T-helper 1 cell treated with Interleukin-12 subunit alpha and Interleukin-12 subunit beta and Interleukin-4 antibody, amounts not matched to agents 30 μg/mL and 1 μg/mL, for 36 hours (primary cell): ENCODE measurements around the gene PGGT1B.
"Not testable (repeated sequence)": the region's sequence is repeated elsewhere in the genome, so short reads cannot be mapped to it uniquely, and the experiment has no call there.

Source experiments
- H3K27ac Mint-ChIP-seq: one replicate; pipeline ENCODE4 v1.8.0; 2021; ENCODE audit warnings: mild to moderate bottlenecking, mixed read lengths
- H3K27me3 Mint-ChIP-seq: one replicate; pipeline ENCODE4 v1.8.0; 2021; ENCODE audit warnings: low read depth, mixed read lengths
- H3K36me3 Mint-ChIP-seq: one replicate; pipeline ENCODE4 v1.8.0; 2021; ENCODE audit warnings: low read depth, mixed read lengths
- H3K4me1 Mint-ChIP-seq: one replicate; pipeline ENCODE4 v1.8.0; 2021; ENCODE audit warnings: low read depth, mixed read lengths
- H3K4me3 Mint-ChIP-seq: one replicate; pipeline ENCODE4 v1.8.0; 2021; ENCODE audit warnings: mild to moderate bottlenecking, moderate library complexity, mixed read lengths
- H3K9me3 Mint-ChIP-seq: one replicate; pipeline ENCODE4 v1.8.0; 2021; ENCODE audit warnings: mixed read lengths

PGGT1B gene

GRCh38 chr5:115272297-115272958 is 9.8 kb upstream of the PGGT1B start:
- Mint-ChIP-seq H3K4me3 (no peak overlapping the region), H3K27ac (no peak overlapping the region), H3K27me3 (peaks cover 34% of the 10 kb centered on the region), H3K36me3 (no peaks in the 10 kb centered on the region), H3K9me3 (no peaks in the 10 kb centered on the region), H3K4me1 (no peaks in the 10 kb centered on the region)

DNA sequence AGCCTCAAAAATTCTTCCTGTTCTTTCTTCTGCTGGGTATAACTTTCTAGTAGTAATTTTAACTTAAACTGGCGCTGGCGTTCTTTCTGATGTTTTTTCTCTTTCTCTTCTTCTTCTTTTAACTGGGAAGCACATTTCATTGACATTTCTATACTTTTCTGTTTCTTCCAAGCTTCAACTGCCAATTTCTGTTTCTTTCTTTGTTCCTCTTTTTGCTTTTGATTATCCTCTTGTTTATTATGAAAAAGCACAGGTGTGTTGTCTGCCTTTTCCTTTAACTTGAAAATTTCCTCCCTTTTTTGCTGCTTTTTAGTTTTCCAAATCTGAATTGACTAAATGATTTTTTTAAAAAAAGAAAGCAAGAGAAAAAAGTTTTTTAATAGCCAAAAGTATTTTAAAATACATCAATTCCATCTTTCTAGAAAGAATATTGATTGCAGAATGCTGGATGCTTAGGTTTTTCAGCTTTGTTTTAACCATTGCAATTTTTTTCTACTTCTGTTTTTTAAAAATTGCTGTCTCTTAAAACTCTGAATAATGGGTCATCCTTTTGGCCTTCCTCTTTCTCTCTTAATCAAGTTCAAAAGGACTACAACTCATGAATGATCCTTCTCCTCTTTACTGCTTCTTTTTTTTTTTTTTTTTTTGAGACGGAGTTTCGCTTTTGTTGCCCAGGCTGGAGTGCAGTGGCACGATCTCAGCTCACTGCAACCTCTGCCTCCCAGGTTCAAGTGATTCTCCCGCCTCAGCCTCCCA is 8.8 kb upstream of the PGGT1B start:
- no peak overlapping the region for H3K27ac Mint-ChIP-seq
- H3K4me1 Mint-ChIP-seq, result no peaks in the 10 kb centered on the region
- peaks cover 34% of the 10 kb centered on the region for H3K27me3 Mint-ChIP-seq
- no peak overlapping the region for H3K4me3 Mint-ChIP-seq
- H3K9me3 Mint-ChIP-seq, result no peaks in the 10 kb centered on the region
- no peaks in the 10 kb centered on the region for H3K36me3 Mint-ChIP-seq

- Mint-ChIP-seq H3K36me3 (peaks cover 8% of the 10 kb centered on the region), H3K4me3 (no peak overlapping the region), H3K27me3 (peaks cover 25% of the 10 kb centered on the region), H3K9me3 (peaks cover 12% of the 10 kb centered on the region), H3K27ac (no peak overlapping the region), H3K4me1 (peaks cover 3% of the 10 kb centered on the region)
Measured at GRCh38 chr5:115267617-115268016, 4.9 kb upstream of the PGGT1B start.

- Mint-ChIP-seq H3K27ac (no peak overlapping the region), H3K27me3 (peaks cover 12% of the 10 kb centered on the region), H3K4me3 (no peak overlapping the region), H3K36me3 (peaks cover 12% of the 10 kb centered on the region), H3K4me1 (peaks cover 15% of the 10 kb centered on the region), H3K9me3 (peaks cover 12% of the 10 kb centered on the region)
Measured at GRCh38 chr5:115265220-115265619, 2.5 kb upstream of the PGGT1B start.

GRCh38 chr5:115264786-115265185 is 2.1 kb upstream of the PGGT1B start:
- Mint-ChIP-seq H3K4me3 (no peak overlapping the region), H3K27ac (no peak overlapping the region), H3K9me3 (peaks cover 12% of the 10 kb centered on the region), H3K36me3 (peaks cover 12% of the 10 kb centered on the region), H3K4me1 (peaks cover 16% of the 10 kb centered on the region), H3K27me3 (peaks cover 8% of the 10 kb centered on the region)

GRCh38 chr5:115263078-115263380 is 352 bp upstream of the PGGT1B start:
- H3K36me3 Mint-ChIP-seq, result peaks cover 14% of the 10 kb centered on the region
- peaks cover 26% of the 10 kb centered on the region for H3K4me1 Mint-ChIP-seq
- peaks cover 12% of the 10 kb centered on the region for H3K9me3 Mint-ChIP-seq
- H3K27ac Mint-ChIP-seq, result peak overlapping the region; percentile 87
- no peaks in the 10 kb centered on the region for H3K27me3 Mint-ChIP-seq
- H3K4me3 Mint-ChIP-seq, result peak overlapping the region; percentile 92

- H3K9me3 Mint-ChIP-seq, result peaks cover 12% of the 10 kb centered on the region
- H3K27me3 Mint-ChIP-seq, result no peaks in the 10 kb centered on the region
- peaks cover 27% of the 10 kb centered on the region for H3K4me1 Mint-ChIP-seq
- H3K4me3 Mint-ChIP-seq, result peak overlapping the region; percentile 92
- H3K27ac Mint-ChIP-seq, result peak overlapping the region; percentile 87
- peaks cover 14% of the 10 kb centered on the region for H3K36me3 Mint-ChIP-seq
Measured at GRCh38 chr5:115262011-115262320, 711 bp downstream of the PGGT1B start.

GRCh38 chr5:115260248-115260647 is 2.4 kb downstream of the PGGT1B start:
- Mint-ChIP-seq H3K27me3 (no peaks in the 10 kb centered on the region), H3K4me1 (peaks cover 31% of the 10 kb centered on the region)

DNA sequence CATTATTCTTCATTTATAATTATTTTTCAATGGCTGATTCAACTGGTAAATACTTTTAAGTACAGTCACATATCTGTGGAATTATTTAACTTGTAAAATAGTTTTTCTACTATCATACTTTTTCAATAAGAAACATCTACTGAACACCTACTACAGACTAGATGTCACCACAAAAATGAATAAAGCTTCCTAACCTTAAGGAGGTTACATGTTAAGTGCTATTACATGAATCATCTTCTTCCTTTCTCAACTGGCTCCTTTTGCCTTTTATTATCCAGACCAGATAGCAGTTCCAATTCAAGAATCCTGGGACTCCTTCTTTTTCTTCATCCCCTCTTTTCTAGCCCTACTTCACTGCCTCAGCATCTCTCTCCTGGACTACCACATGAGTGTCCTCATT is 4.7 kb downstream of the PGGT1B start:
- Mint-ChIP-seq H3K9me3 (peaks cover 2% of the 10 kb centered on the region), H3K27me3 (no peaks in the 10 kb centered on the region), H3K27ac (no peak overlapping the region), H3K4me3 (no peak overlapping the region), H3K4me1 (peaks cover 34% of the 10 kb centered on the region), H3K36me3 (peaks cover 21% of the 10 kb centered on the region)

More at GRCh38 chr5:115260248-115260647, 2.4 kb downstream of the PGGT1B start:
- H3K4me3 Mint-ChIP-seq, result no peak overlapping the region
- H3K36me3 Mint-ChIP-seq, result peaks cover 21% of the 10 kb centered on the region
- H3K9me3 Mint-ChIP-seq, result peaks cover 12% of the 10 kb centered on the region
- H3K27ac Mint-ChIP-seq, result no peak overlapping the region

- not testable (repeated sequence) for H3K36me3 Mint-ChIP-seq, H3K4me1 Mint-ChIP-seq, H3K27ac Mint-ChIP-seq, H3K27me3 Mint-ChIP-seq, H3K4me3 Mint-ChIP-seq, H3K9me3 Mint-ChIP-seq
Measured at GRCh38 chr5:115249379-115249778, 13.3 kb downstream of the PGGT1B start.

DNA sequence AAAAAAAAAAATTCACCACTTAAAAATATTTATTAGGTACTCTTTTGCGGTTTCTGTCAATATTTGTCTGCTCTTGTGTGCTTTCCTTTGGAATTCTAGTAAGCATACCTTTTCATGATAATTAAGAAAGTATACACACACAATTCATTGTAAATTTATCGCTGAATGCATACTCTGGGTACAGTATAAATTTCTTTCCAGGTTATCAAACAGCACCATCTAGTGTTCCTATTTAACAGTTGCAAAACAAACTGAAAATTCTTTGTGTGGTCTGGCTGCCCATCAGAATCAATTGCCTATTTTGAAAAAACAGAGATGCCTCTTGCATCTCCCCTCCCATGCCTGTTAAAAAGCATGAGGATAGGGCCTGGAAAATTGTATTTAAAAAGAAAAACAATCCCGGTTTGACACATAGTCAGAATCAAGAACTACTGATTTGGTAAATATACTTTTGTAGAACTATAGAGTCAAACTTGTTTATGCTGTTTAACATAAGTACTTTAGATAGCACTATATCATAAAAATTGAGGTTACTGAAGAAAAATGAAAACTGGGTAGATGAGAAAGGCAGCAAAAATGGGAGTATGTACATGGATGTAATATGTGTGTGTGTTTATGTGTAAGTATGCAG is 16.2 kb downstream of the PGGT1B start:
- no peaks in the 10 kb centered on the region for H3K9me3 Mint-ChIP-seq
- no peak overlapping the region for H3K4me3 Mint-ChIP-seq
- peaks cover 8% of the 10 kb centered on the region for H3K4me1 Mint-ChIP-seq
- no peaks in the 10 kb centered on the region for H3K27me3 Mint-ChIP-seq
- peaks cover 2% of the 10 kb centered on the region for H3K36me3 Mint-ChIP-seq
- H3K27ac Mint-ChIP-seq, result no peak overlapping the region

DNA sequence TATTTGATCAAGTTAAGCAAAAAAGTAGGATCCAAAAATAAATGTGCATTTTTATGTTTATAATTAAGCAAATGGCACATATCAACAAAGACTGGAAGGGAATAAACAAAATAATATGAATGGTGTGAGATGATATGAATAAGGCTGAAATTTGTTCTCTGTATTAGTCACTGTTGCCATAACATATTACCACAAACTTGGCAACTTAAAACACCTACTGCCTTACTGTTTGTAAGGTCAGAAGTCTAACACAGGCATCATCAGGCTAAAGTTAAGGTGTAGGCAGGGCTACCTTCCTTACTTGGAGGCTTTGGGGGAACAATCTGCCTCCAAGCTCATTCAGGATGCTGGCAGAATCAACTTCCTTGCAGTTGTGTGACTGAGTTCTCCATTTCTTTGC is 19.3 kb downstream of the PGGT1B start:
- no peak overlapping the region for H3K4me3 Mint-ChIP-seq
- H3K27me3 Mint-ChIP-seq, result no peaks in the 10 kb centered on the region
- H3K9me3 Mint-ChIP-seq, result no peaks in the 10 kb centered on the region
- peaks cover 4% of the 10 kb centered on the region for H3K4me1 Mint-ChIP-seq
- H3K36me3 Mint-ChIP-seq, result peaks cover 6% of the 10 kb centered on the region
- no peak overlapping the region for H3K27ac Mint-ChIP-seq

DNA sequence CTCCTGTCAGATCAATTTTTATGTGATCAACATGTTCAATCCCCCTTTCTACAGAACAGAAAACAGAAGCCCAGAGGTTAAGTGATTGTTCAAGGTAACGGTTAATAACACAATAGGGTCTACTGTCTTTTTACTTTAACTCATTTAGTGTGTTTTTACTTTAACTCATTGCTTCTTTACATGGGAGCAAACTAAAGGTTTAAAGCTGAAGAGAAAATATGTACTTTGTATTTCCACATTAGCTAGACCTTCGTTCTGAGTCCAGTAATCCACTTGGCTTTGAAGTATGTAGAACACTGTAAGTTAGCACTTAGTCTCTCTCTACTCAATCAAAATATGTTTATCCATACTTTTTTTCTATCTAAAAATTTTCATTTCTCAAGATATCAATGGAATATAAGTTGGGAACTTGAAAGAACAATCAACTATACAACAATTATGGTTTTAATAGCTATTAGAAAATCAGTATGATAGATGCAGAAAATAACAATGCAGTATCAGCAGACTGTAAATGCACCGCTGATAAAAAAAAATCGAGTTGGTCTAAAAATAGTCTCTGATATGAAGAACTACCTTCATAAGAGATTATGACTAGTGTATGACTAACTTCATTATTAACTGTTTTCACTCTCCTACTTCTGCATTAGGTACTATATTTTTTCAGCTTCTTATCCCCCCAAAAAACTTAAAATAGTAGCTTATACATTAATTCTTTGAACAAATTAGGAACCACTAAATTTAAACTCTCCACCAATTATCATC is 20.6 kb downstream of the PGGT1B start:
- peaks cover 4% of the 10 kb centered on the region for H3K4me1 Mint-ChIP-seq
- H3K27me3 Mint-ChIP-seq, result no peaks in the 10 kb centered on the region
- H3K9me3 Mint-ChIP-seq, result no peaks in the 10 kb centered on the region
- H3K27ac Mint-ChIP-seq, result no peak overlapping the region
- H3K4me3 Mint-ChIP-seq, result no peak overlapping the region
- peaks cover 6% of the 10 kb centered on the region for H3K36me3 Mint-ChIP-seq

GRCh38 chr5:115237066-115237465 is 25.6 kb downstream of the PGGT1B start:
- Mint-ChIP-seq H3K4me1 (no peaks in the 10 kb centered on the region), H3K27ac (no peak overlapping the region), H3K4me3 (no peak overlapping the region), H3K27me3 (no peaks in the 10 kb centered on the region), H3K36me3 (peaks cover 8% of the 10 kb centered on the region), H3K9me3 (no peaks in the 10 kb centered on the region)

DNA sequence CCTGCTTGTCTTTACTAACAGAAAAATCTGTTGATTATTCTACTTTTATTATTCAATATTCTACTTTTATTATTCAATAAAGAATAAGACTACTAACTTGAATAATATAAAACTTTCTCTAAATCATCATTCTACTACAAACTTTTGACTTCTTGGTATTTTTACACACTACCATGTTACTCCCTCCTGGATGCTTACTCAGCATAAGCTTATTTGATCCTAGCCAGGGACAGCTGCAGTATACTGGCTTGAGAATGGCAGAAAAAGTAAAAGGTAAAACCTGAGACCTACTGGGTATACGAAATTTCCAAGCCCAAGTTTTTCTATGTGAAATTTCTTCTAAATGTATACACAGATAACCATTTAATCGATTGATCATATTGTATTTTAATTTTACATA is 26.1 kb downstream of the PGGT1B start:
- Mint-ChIP-seq H3K27ac (no peak overlapping the region), H3K4me3 (no peak overlapping the region), H3K36me3 (peaks cover 12% of the 10 kb centered on the region), H3K9me3 (no peaks in the 10 kb centered on the region), H3K4me1 (no peaks in the 10 kb centered on the region), H3K27me3 (no peaks in the 10 kb centered on the region)
